Measurements from ENCODE around the gene PCDH12. TPM values are rescaled to one million over a fixed set of nuclear protein-coding genes. Genes with fewer than 3 reads are reported as not detected.

PCDH12 gene
- total and polyA plus RNA-seq, 10 of the 15 experiments (the other 5 are each of a cell fraction or from before 2014, with no cell fraction given) = 0.01 to 0.14 (median 0.06) TPM; not detected in 4

GRCh38 chr5:141948812-141949211, 9.2 kb downstream of the PCDH12 start:
- Histone ChIP-seq H3K36me3 (ENCODE audit: control insufficient read depth in 2 of 2, insufficient read depth in 2 of 2, low read length in 1 of 2) (no peaks in the 10 kb centered on the region), H3K9me3 (replicated peaks; ENCODE audit: control insufficient read depth, insufficient read depth, low read length) (no peaks in the 10 kb centered on the region), H3K4me1 (ENCODE audit: control insufficient read depth, insufficient read depth, low read length) (no peaks in the 10 kb centered on the region), H3K79me2 (ENCODE audit: control insufficient read depth, insufficient read depth, low read length) (no peaks in the 10 kb centered on the region), H3K4me2 (ENCODE audit: control insufficient read depth, insufficient read depth) (no peak overlapping the region), H3K4me3 (no peak overlapping the region), H4K20me1 (ENCODE audit: control insufficient read depth, insufficient read depth) (no peaks in the 10 kb centered on the region), H3K27ac (ENCODE audit: control insufficient read depth, insufficient read depth) (no peak overlapping the region), H2AFZ (ENCODE audit: control insufficient read depth, low read depth, low read length) (no peak overlapping the region), H3K9ac (ENCODE audit: control insufficient read depth, insufficient read depth, low read length) (no peak overlapping the region), H3K27me3 (replicated peaks in 1 of 2; ENCODE audit: control insufficient read depth in 2 of 2, insufficient read depth in 2 of 2, low read length in 1 of 2) (no peaks in the 10 kb centered on the region)
- TF ChIP-seq MTA2 (IDR thresholded peaks at IDR 0.05; ENCODE audit: low read depth) (no peak), IRF3 (IDR thresholded peaks at IDR 0.05) (no peak)
- intact Hi-C loops (cut with micrococcal nuclease; ENCODE audit: unreplicated experiment) = no loop called here
- CTCF ChIA-PET = interaction anchor here (0.7 kb wide), 1 partner anchor 555 kb away, joined by 3 read pairs; no protein-coding TSS in a partner anchor
- RAD21 ChIA-PET (ENCODE audit: unreplicated experiment) = no interaction called here
- 29% methylated on average over 2 of the region's 2 CpGs for WGBS (ENCODE audit: insufficient coverage, insufficient replicate concordance, low lambda C conversion rate, missing lambda C conversion rate)
- DNase-seq (ENCODE audit: low read depth, low spot score) (no peak), FAIRE-seq (no peak), ATAC-seq (no peak)
- in situ Hi-C loops (cut with MboI) = no loop called here
- SMC1A ChIA-PET (ENCODE audit: uncharacterized antibody, unreplicated experiment) = no interaction called here
- POLR2A ChIA-PET = no interaction called here
- no TSS peak for BruUV-seq (replicated peaks)

GRCh38 chr5:141947316-141947715, 10.7 kb downstream of the PCDH12 start:
- in situ Hi-C loops (cut with MboI) (no loop called here), intact Hi-C loops (cut with micrococcal nuclease; ENCODE audit: unreplicated experiment) (no loop called here)
- DNase-seq (ENCODE audit: low read depth, low spot score) (no peak), ATAC-seq (no peak), FAIRE-seq (no peak)
- RAD21 ChIA-PET (ENCODE audit: unreplicated experiment) = interaction anchor here (1.8 kb wide), 1 partner anchor 13 kb away, joined by 5 read pairs; no protein-coding TSS in a partner anchor
- Histone ChIP-seq H3K27ac (ENCODE audit: control insufficient read depth, insufficient read depth) (no peak overlapping the region), H4K20me1 (ENCODE audit: control insufficient read depth, insufficient read depth) (no peaks in the 10 kb centered on the region), H3K27me3 (replicated peaks in 1 of 2; ENCODE audit: control insufficient read depth in 2 of 2, insufficient read depth in 2 of 2, low read length in 1 of 2) (no peaks in the 10 kb centered on the region), H3K4me2 (ENCODE audit: control insufficient read depth, insufficient read depth) (no peak overlapping the region), H3K4me1 (ENCODE audit: control insufficient read depth, insufficient read depth, low read length) (no peaks in the 10 kb centered on the region), H3K79me2 (ENCODE audit: control insufficient read depth, insufficient read depth, low read length) (no peaks in the 10 kb centered on the region), H3K9me3 (replicated peaks; ENCODE audit: control insufficient read depth, insufficient read depth, low read length) (no peaks in the 10 kb centered on the region), H3K9ac (ENCODE audit: control insufficient read depth, insufficient read depth, low read length) (no peak overlapping the region), H2AFZ (ENCODE audit: control insufficient read depth, low read depth, low read length) (no peak overlapping the region), H3K4me3 (no peak overlapping the region), H3K36me3 (ENCODE audit: control insufficient read depth in 2 of 2, insufficient read depth in 2 of 2, low read length in 1 of 2) (no peaks in the 10 kb centered on the region)
- SMC1A ChIA-PET (ENCODE audit: uncharacterized antibody, unreplicated experiment) = interaction anchor here (0.8 kb wide), 1 partner anchor 42 kb away, joined by 3 read pairs; no protein-coding TSS in a partner anchor
- TF ChIP-seq POLR2AphosphoS5 (IDR thresholded peaks at IDR 0.05; ENCODE audit: low read length) (no peak), YBX1 (IDR thresholded peaks at IDR 0.05) (no peak), GABPA (IDR thresholded peaks at IDR 0.05; ENCODE audit: low read depth) (no peak), MLLT1 (IDR thresholded peaks at IDR 0.05) (no peak), NFXL1 (IDR thresholded peaks at IDR 0.05; ENCODE audit: borderline replicate concordance) (no peak), ZZZ3 (IDR thresholded peaks at IDR 0.05; ENCODE audit: control insufficient read depth, insufficient read length, low read depth) (no peak), PML (IDR thresholded peaks at IDR 0.05; ENCODE audit: low read length) (no peak), HCFC1 (IDR thresholded peaks at IDR 0.05; ENCODE audit: low read length) (no peak)
- CTCF ChIA-PET = interaction anchor here (0.8 to 2.4 kb wide), 5 partner anchors 10 to 255 kb away, joined by 3 to 14 read pairs (median 4); no protein-coding TSS in a partner anchor
- WGBS (ENCODE audit: insufficient coverage, insufficient replicate concordance, low lambda C conversion rate, missing lambda C conversion rate) = 41% methylated on average over 4 of the region's 4 CpGs
- POLR2A ChIA-PET = no interaction called here
- no TSS peak for BruUV-seq (replicated peaks)
